GM19467 (cell line): Measurements from ENCODE around the gene HOXB5.

ENCODE experiments used
- ATAC-seq: cut with Tn5 transposase; IDR thresholded peaks from one replicate; pipeline ENCODE4 v1.9.1; 2021; ENCODE audit warnings: mild to moderate bottlenecking, moderate library complexity; ENCODE audit not compliant: unreplicated experiment

Gene HOXB5

GRCh38 chr17:48592057-48592514 lies 1.5 kb downstream of the HOXB5 start:
- no peak for ATAC-seq

- no peak for ATAC-seq
Measured at GRCh38 chr17:48591255-48592056, 2.1 kb downstream of the HOXB5 start.

- no peak for ATAC-seq
Measured at GRCh38 chr17:48590607-48591161, 2.9 kb downstream of the HOXB5 start.

- ATAC-seq, result no peak
Measured at GRCh38 chr17:48589831-48590606, 3.6 kb downstream of the HOXB5 start, which contains the start of gene HOXB3. TSS of gene HOXB3 (minus strand) at chr17:48590241. CDS start at chr17:48552474, 37,767 bp downstream.

- no peak for ATAC-seq
Measured at GRCh38 chr17:48589060-48589830, 4.3 kb downstream of the HOXB5 start.

GRCh38 chr17:48588528-48588927 lies 5.1 kb downstream of the HOXB5 start:
- no peak for ATAC-seq

GRCh38 chr17:48588074-48588415 lies 5.5 kb downstream of the HOXB5 start:
- no peak for ATAC-seq

GRCh38 chr17:48587276-48588073 lies 6.1 kb downstream of the HOXB5 start:
- no peak for ATAC-seq

- no peak for ATAC-seq
Measured at GRCh38 chr17:48586355-48587258, 7.0 kb downstream of the HOXB5 start.

GRCh38 chr17:48584223-48584741 lies 9.3 kb downstream of the HOXB5 start:
- ATAC-seq, result no peak

- ATAC-seq, result no peak
Measured at GRCh38 chr17:48583708-48584222, 9.8 kb downstream of the HOXB5 start.

- no peak for ATAC-seq
Measured at GRCh38 chr17:48582750-48583069, 10.9 kb downstream of the HOXB5 start.

GRCh38 chr17:48579760-48580554 lies 13.6 kb downstream of the HOXB5 start:
- ATAC-seq, result no peak

- ATAC-seq, result no peak
Measured at GRCh38 chr17:48579471-48579759, 14.2 kb downstream of the HOXB5 start.

GRCh38 chr17:48578616-48579470 lies 14.7 kb downstream of the HOXB5 start:
- no peak for ATAC-seq

GRCh38 chr17:48577946-48578615 lies 15.5 kb downstream of the HOXB5 start, which contains the start of gene HOXB4:
TSS of gene HOXB4 (minus strand) at chr17:48578350. CDS start at chr17:48578319, 31 bp downstream.
- no peak for ATAC-seq
